GM21529 (cell line): Measurements from ENCODE around the gene NFIB.
A peak's percentile ranks its signal among the peaks of the same experiment; 100 is the strongest.

Experiments
- ATAC-seq: cut with Tn5 transposase; IDR thresholded peaks from one replicate; pipeline ENCODE4 v1.9.1; 2021; ENCODE audit not compliant: unreplicated experiment

NFIB gene

GRCh38 chr9:14313951-14314423, at the start of gene NFIB:
TSS of gene NFIB (minus strand) at chr9:14314141. CDS start at chr9:14313511, 630 bp downstream.
- no peak for ATAC-seq

GRCh38 chr9:14362175-14362574, 48.2 kb upstream of the NFIB start:
- ATAC-seq, result no peak

GRCh38 chr9:14361074-14361473, 47.1 kb upstream of the NFIB start:
- ATAC-seq, result no peak

- no peak for ATAC-seq
Measured at GRCh38 chr9:14358523-14358922, 44.6 kb upstream of the NFIB start.

- no peak for ATAC-seq
Measured at GRCh38 chr9:14356351-14357265, 42.7 kb upstream of the NFIB start.

- no peak for ATAC-seq
Measured at GRCh38 chr9:14354201-14354600, 40.3 kb upstream of the NFIB start.

- ATAC-seq, result peak; percentile 84
Measured at GRCh38 chr9:14353222-14354056, 39.5 kb upstream of the NFIB start.

- ATAC-seq, result no peak
Measured at GRCh38 chr9:14352503-14352902, 38.6 kb upstream of the NFIB start.

GRCh38 chr9:14351221-14351836, 37.4 kb upstream of the NFIB start:
- ATAC-seq, result no peak

GRCh38 chr9:14350754-14351153, 36.8 kb upstream of the NFIB start:
- no peak for ATAC-seq

- no peak for ATAC-seq
Measured at GRCh38 chr9:14350349-14350728, 36.4 kb upstream of the NFIB start.

- ATAC-seq, result no peak
Measured at GRCh38 chr9:14349447-14350348, 35.8 kb upstream of the NFIB start.

GRCh38 chr9:14349146-14349446, 35.2 kb upstream of the NFIB start:
- no peak for ATAC-seq

GRCh38 chr9:14348373-14349145, 34.6 kb upstream of the NFIB start:
- no peak for ATAC-seq

GRCh38 chr9:14348123-14348372, 34.1 kb upstream of the NFIB start:
- no peak for ATAC-seq

- ATAC-seq, result no peak
Measured at GRCh38 chr9:14347406-14348122, 33.6 kb upstream of the NFIB start.

- ATAC-seq, result no peak
Measured at GRCh38 chr9:14346811-14347405, 33.0 kb upstream of the NFIB start.

- no peak for ATAC-seq
Measured at GRCh38 chr9:14346231-14346791, 32.4 kb upstream of the NFIB start.
